ENCODE data around the gene MSMP. TPM values are rescaled to one million over a fixed set of nuclear protein-coding genes. Genes with fewer than 3 reads are reported as not detected.

MSMP gene
- total and polyA plus RNA-seq, 10 of the 15 experiments (the other 5 are each of a cell fraction or from before 2014, with no cell fraction given), result 0.33 to 2.4 (median 0.86) TPM; not detected in 4

- no peak for TF ChIP-seq CUX1 (IDR thresholded peaks at IDR 0.05; ENCODE audit: insufficient replicate concordance, low read depth, low read length)
- TF ChIP-seq HDAC6 (IDR thresholded peaks at IDR 0.05; ENCODE audit: unreplicated experiment), result no peak
- TF ChIP-seq SUZ12 (IDR thresholded peaks at IDR 0.05; ENCODE audit: unreplicated experiment), result no peak
- no peak for TF ChIP-seq ZSCAN29 (IDR thresholded peaks at IDR 0.05)
- no peak for TF ChIP-seq STAT1 (conservative IDR thresholded peaks at IDR 0.05)
- no peak for TF ChIP-seq NFIC (IDR thresholded peaks at IDR 0.05; ENCODE audit: low read depth, low read length)
- TF ChIP-seq, protein P1, sequence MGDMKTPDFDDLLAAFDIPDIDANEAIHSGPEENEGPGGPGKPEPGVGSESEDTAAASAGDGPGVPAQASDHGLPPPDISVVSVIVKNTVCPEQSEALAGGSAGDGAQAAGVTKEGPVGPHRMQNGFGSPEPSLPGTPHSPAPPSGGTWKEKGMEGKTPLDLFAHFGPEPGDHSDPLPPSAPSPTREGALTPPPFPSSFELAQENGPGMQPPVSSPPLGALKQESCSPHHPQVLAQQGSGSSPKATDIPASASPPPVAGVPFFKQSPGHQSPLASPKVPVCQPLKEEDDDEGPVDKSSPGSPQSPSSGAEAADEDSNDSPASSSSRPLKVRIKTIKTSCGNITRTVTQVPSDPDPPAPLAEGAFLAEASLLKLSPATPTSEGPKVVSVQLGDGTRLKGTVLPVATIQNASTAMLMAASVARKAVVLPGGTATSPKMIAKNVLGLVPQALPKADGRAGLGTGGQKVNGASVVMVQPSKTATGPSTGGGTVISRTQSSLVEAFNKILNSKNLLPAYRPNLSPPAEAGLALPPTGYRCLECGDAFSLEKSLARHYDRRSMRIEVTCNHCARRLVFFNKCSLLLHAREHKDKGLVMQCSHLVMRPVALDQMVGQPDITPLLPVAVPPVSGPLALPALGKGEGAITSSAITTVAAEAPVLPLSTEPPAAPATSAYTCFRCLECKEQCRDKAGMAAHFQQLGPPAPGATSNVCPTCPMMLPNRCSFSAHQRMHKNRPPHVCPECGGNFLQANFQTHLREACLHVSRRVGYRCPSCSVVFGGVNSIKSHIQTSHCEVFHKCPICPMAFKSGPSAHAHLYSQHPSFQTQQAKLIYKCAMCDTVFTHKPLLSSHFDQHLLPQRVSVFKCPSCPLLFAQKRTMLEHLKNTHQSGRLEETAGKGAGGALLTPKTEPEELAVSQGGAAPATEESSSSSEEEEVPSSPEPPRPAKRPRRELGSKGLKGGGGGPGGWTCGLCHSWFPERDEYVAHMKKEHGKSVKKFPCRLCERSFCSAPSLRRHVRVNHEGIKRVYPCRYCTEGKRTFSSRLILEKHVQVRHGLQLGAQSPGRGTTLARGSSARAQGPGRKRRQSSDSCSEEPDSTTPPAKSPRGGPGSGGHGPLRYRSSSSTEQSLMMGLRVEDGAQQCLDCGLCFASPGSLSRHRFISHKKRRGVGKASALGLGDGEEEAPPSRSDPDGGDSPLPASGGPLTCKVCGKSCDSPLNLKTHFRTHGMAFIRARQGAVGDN (IDR thresholded peaks at IDR 0.05), result peak; percentile 30; the same call in 1 of the 2 replicates
- peak; percentile 70; the same call in 1 of the 2 replicates for TF ChIP-seq MLLT1 (IDR thresholded peaks at IDR 0.05)
- TF ChIP-seq CREB1 (IDR thresholded peaks at IDR 0.05; ENCODE audit: low read depth), result no peak
- TF ChIP-seq, protein P2, sequence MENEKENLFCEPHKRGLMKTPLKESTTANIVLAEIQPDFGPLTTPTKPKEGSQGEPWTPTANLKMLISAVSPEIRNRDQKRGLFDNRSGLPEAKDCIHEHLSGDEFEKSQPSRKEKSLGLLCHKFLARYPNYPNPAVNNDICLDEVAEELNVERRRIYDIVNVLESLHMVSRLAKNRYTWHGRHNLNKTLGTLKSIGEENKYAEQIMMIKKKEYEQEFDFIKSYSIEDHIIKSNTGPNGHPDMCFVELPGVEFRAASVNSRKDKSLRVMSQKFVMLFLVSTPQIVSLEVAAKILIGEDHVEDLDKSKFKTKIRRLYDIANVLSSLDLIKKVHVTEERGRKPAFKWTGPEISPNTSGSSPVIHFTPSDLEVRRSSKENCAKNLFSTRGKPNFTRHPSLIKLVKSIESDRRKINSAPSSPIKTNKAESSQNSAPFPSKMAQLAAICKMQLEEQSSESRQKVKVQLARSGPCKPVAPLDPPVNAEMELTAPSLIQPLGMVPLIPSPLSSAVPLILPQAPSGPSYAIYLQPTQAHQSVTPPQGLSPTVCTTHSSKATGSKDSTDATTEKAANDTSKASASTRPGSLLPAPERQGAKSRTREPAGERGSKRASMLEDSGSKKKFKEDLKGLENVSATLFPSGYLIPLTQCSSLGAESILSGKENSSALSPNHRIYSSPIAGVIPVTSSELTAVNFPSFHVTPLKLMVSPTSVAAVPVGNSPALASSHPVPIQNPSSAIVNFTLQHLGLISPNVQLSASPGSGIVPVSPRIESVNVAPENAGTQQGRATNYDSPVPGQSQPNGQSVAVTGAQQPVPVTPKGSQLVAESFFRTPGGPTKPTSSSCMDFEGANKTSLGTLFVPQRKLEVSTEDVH (IDR thresholded peaks at IDR 0.05; ENCODE audit: low read depth, partially characterized antibody), result peak; percentile 61
- peak; percentile 49; the same call in 1 of the 2 replicates for TF ChIP-seq RB1 (IDR thresholded peaks at IDR 0.05; ENCODE audit: borderline replicate concordance)
- no peak for TF ChIP-seq ZNF622 (IDR thresholded peaks at IDR 0.05)
- no peak for TF ChIP-seq BCL11A (IDR thresholded peaks at IDR 0.05; ENCODE audit: low read depth, low read length)
- TF ChIP-seq NRF1 (conservative IDR thresholded peaks at IDR 0.05; ENCODE audit: low read depth, low read length), result no peak
- peak; percentile 64; the same call in 1 of the 2 replicates for TF ChIP-seq MTA3 (IDR thresholded peaks at IDR 0.05; ENCODE audit: borderline replicate concordance, low read length)
- no peak for TF ChIP-seq EZH2 (IDR thresholded peaks at IDR 0.05; ENCODE audit: borderline replicate concordance, control insufficient read depth, low read depth, low read length)
Measured at GRCh38 chr9:35757226-35757891, 3.3 kb upstream of the MSMP start (continued).

Measured in GM12878 (cell line).